HG03521 (cell line): ENCODE data around the gene CELF4.

Source experiments
- ATAC-seq: cut with Tn5 transposase; IDR thresholded peaks from one replicate; pipeline ENCODE4 v1.9.1; 2021; ENCODE audit warnings: mild to moderate bottlenecking, moderate library complexity; ENCODE audit not compliant: unreplicated experiment

The CELF4 gene

GRCh38 chr18:37395631-37396030 lies 170.0 kb downstream of the CELF4 start:
- ATAC-seq = no peak

DNA sequence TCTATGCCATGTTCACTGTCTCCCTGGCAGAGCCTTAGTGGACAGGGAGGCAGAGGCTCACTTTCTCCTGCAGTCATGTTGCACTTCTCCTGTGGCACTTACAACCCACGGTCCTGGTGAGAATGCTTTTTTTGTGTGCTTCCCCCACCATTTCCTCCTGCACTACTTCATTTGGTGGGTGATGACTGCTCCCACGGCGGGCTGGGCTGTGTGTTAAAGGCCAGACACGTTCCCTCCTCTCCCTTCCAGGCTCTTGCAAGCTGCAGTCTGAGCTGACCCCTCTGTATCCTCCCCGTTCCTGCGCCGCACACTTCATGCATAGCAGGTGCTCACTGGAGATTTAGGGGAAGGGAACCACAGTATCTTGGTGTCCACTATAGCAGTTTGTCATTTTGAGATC lies 170.5 kb downstream of the CELF4 start:
- ATAC-seq = no peak

- no peak for ATAC-seq
Observed at GRCh38 chr18:37394610-37394965, 171.0 kb downstream of the CELF4 start.

DNA sequence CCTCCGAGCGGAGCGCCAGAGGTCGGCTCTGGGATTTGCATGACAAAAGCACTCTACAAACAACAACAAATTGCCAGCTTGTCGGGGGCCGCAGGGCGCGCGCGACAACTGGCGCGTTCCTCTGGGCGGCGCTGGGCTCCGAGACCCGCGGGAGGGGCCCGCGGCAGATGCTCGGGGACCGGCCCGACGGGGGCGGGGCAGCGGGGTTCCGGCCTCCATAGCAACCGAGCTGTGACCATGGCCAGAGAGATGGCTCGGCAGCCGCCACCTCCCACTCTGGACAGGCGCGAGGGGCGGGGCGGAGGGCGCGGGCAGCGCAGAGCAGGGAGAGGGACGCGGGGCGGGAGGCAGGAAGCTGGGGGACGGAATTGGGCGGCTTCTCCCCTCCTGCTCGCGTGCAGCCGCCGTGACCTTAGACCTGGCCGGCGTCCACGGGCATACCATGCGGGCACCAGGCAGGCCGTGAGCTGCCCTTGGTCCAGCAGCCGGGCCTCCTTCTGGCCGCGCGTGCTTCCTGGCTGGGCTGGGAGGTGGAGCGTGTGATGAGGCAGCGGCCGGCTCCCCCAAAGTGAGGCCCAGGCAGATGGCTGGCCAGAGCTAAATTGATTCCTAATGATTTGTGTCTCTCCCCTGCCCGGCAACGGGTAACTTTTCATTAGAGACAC lies 171.5 kb downstream of the CELF4 start:
- no peak for ATAC-seq

DNA sequence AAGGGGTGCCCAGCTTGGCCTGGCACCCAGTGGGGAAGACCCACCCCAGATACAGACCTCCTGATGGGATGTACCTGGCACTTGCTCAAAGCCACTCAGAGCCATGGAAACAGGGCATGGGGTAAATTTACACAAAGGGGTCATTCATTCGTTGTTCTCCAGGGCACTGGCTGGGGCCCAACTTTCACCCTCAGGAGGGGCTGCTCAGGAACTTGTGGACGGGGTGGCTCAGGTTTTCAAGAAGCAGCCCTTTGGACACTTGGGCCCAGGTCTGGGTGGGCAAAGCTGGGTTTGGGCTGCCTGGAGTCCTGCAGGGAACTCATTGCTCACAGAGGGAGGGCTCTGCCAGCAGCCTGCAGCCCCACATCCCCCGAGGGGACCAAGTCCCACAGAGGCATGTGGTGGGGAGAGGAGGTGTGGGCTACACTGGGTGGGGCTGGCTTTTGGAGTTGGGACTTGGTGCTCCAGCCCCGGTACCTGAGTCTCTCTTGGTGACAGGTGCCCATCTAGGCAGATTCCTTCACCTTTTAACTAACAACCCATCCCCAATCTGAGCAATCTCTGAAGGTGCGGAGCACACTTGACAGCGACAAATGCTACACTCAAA lies 172.3 kb downstream of the CELF4 start:
- no peak for ATAC-seq

DNA sequence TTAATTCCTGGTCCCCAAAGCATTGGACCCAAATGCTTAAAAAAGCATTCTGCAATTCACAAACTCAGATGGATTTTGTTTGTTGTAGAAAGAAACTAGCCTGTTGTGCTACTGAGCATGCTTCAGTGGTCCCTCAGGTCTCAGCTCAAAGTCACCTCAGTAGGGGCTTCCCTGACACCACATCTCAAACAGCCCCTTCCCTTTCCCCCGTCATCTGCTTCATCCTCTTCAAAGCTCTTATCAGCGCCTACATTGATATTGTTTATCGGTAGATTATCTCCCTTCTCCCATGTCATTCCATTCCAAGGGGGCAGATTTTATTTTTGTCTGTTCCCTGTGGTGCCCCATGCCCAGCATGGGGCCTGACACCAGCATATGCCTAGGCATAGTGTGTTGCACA lies 172.9 kb downstream of the CELF4 start:
- ATAC-seq = no peak

DNA sequence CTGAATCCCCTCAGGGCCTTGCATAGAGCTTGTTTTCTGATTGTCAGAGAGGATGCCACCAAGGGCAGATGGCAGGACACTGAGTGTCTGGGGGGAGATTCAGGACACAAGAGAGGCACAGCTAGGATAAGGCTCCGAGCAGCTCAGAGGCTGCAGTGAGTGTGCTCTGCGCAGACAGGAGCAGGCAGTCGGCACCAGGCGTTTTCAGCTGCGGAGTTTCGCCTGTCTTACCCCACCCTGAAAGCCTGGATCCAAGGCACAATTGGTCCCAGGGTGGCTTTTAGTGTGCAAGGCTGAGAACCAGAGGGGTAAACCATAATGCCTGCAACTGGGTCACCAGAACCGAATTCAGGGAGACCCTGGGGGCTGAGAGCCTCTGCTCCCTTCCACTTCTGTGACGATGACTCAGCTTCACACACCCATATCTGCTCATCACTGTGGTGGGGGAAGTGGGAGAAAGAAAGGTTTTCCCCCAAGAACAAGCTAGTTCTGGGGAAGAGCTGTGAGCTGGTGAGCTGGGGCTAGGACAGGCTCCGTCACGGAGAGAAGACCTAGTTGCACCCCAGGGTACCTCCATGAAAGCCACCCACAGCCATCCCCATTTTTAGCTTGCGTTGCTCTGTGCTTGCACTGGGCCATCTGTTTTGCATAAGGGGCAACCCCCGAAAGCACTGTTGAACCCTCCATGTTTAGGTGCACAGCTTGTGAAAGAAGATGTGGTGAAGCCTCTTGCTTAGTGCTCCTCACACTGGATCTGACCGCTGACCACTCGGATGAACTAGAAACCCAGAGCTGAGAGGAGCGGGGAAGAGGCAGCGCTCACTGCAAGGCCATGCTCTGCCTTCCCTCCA lies 173.7 kb downstream of the CELF4 start:
- ATAC-seq = no peak

DNA sequence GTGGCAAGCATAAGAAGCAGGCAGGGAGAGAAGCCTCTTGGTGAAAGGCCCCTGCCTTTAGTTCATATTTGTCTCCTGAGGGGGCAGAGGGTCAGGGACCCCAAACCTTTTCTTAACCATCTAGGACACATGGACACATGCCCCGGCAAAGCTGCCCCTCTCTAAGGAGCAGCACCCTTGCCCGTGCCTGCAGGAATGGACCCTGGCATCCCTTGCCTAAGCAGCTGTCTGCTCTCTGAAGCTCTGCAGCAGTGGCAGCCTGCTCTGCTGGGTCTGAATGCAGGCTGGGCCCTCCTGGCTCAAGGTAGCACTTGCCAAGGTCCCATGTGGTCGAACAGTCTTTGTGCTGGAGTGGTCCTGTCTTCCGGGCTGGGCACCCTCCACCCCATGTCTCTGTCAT lies 174.4 kb downstream of the CELF4 start:
- ATAC-seq = no peak

GRCh38 chr18:37390687-37391086 lies 174.9 kb downstream of the CELF4 start:
- ATAC-seq = no peak

DNA sequence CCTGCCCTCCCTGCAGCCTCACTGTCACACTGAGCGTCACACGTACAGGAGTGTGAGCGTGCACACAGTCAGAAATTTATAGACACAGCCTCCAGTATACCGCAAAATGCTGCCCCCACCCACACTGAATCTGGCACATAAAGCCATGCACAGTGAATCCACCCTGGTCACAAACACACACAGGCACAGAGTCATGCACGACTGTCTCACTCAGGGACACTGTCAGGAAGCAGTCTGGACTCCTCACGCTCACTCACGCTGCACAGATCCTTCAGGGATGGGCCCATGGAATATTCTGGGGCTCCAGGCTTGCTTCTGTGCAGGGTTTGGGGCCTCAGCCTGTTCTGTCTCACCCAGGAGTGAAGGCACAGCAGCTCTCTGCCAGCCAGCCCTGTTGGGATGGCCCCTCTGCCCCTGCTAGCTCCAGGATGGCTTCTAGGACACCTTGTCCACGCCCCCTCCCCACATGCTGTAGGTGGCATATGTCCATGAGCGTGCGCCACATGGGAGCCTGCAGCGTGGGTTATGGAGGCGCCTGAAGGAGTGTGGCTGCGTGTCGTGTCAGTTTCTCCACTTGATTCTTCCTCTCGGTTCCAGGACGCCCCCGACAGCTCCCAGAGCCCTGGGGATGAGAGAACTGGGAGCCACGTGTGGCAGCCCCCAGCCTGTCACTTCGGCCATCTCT lies 175.8 kb downstream of the CELF4 start:
- ATAC-seq = no peak

DNA sequence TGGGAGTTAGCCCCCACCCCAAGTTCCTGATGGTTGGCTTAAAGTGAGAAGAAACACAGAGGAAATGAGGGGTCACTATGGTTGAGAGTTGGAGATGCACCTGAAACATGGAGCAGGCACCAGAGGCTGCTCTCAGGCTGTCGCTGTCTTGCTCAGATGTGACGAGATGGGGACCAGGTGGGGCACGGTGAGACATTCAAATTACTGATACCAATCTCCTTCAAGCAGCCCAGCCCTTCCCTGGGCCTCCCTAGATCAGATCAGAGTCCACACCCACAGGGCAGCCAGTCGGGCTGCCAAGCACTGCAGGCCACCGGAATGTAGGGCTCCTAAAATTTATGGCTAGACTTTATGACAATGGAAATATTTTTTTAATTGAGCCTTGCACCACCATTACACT lies 176.6 kb downstream of the CELF4 start:
- ATAC-seq = no peak

DNA sequence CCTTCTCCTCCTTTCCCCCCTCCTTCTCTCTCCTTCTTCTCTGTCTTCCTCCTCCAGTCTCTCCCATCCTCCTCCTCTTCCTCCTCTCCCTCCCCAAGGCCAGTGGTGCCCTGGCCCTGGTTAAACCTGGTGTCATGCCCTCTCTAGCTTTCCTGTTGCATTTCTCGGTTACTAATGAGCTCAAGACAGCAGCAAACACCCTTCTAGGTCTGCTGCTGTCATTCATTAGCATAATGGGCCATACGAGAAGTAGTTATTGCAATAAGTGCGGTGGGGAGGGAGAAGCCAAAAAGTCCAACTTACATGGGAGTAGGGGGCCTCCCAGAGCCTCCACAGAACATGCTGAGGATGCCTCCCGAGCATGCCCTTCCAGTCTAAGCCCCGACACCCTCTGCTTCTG lies 177.2 kb downstream of the CELF4 start:
- no peak for ATAC-seq

DNA sequence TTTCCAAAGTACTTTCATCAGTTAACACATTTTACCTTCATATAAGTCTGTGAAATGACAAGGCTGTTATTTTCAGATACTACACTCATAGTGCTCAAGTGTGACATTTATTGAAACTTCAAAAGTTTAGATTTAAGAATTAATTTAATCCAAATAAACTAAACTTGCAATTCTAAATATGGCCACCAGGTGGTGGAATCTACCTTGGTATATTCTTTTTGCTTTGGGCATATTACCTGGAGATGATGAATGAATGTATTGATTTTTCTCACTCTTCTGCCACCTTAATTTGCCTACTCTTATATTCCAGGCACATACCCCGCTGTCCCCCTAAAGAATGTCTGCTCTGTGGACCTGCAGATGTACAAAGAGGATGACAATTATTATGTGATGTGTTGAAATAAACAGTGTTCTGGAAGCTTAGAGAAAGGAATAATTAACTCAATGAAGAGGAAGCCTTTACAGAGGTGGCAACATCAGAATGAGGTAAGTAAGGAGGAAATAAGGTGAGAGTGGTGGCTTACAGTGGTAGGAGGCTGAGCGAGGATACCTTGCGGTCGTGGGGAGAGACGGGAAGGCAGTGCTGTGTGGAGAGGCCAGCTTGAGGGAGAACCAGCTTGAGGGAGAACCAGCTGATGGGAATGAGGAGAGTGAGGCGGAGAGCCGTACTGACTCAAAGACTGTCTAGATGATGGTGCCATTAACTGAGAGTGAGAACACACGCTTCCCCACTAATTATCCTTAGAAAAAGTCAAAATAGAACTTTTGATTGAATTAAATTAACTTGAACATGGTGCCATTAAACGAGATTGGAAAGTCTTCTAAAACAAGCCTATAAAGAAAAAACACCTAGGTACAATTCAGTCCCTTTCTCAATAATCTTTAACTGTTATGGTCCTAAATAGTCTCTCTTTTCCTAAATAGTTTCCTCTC lies 179.5 kb downstream of the CELF4 start:
- no peak for ATAC-seq

- no peak for ATAC-seq
Observed at GRCh38 chr18:37383846-37384595, 181.6 kb downstream of the CELF4 start.

DNA sequence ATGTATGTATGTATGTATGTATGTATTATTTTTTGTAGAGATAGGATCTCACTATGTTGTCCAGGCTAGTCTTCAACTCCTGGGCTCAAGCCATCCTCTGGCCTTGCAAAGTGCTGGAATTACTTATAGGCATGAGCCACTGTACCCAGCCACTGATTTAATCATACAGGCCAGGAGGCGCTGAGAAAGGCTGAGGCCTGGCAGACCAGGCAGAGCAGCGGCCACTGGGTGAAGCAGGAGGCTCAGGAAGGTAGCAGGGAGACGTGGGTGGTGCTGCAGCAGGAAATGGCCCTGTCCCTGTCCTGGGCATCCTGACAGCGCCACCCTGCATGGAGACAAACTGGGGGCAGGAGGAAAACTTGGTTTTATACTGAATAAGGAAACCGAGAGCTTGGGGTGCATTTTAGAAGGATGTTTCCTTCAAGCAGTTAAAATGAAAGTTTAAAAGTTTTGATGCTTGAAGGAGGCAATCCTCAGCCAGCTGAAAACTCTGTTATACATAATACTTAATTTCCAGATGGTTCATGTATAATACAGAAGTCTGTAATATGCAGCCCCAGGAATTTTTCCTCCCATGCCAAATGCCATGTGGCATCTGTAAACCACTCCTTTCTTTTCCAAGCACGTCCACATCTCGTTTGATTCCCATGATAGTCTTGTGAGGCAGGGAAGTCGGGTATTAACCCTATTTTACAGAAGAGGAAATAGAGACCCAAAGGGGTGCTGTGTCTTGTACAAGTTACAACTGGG lies 182.4 kb downstream of the CELF4 start:
- ATAC-seq = no peak

DNA sequence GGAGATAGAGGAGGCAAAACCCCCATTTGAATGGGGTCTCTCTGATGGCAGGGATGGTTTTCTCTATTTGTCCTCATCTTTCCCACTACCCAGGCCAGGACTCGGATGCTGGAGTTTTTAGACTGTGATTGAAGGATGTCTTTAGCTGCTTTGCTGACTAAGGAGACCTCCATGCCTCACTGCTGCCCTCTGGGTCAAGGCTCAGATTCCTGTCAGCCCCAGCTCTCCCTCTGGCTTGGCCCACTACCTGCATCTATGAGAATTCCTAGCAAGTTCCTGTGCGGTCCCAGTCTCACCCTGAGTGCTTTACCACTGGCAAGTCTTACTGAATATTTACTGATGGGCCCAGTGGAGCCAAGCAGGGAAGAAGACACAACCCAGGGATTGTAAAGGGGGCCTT lies 184.0 kb downstream of the CELF4 start:
- ATAC-seq = no peak

- ATAC-seq = no peak
Observed at GRCh38 chr18:37380546-37381110, 185.0 kb downstream of the CELF4 start.

- no peak for ATAC-seq
Observed at GRCh38 chr18:37378336-37379010, 187.1 kb downstream of the CELF4 start.
